DND-41 (cell line): ENCODE measurements around the gene RAB35.

ENCODE experiments used
- CTCF ChIP-seq: IDR thresholded peaks from 2 replicates; pipeline ENCODE4 v1.5.1; 2012; ENCODE audit warnings: borderline replicate concordance, low read length, moderate library complexity, mild to moderate bottlenecking; ENCODE audit not compliant: poor library complexity, severe bottlenecking; ENCODE audit errors: extremely low read depth
- EZH2 ChIP-seq: IDR thresholded peaks from 3 replicates; pipeline ENCODE4 v1.6.1; 2012; ENCODE audit warnings: borderline replicate concordance, low read depth, mild to moderate bottlenecking, moderate library complexity, low read length, inconsistent platforms; ENCODE audit not compliant: severe bottlenecking

- TF ChIP-seq CTCF (no peak), EZH2 (no peak)
Measured at GRCh38 chr12:120061575-120062214, 54.9 kb downstream of the RAB35 start.
